IMR-90 (cell line): ENCODE data around the gene PXMP2. TPM values are rescaled to one million over a fixed set of nuclear protein-coding genes. Genes with fewer than 3 reads are reported as not detected.

Source experiments
- ATAC-seq: fragments of 200-7000 bp; cut with Tn5 transposase; 2 replicates; pipeline ENCODE4 v1.9.1; 2020; ENCODE audit warnings: low read depth, mild to moderate bottlenecking, moderate library complexity
- BruUV-seq: library from RNA; stranded (reverse); fragments of 400-500 nt; replicated peaks from 2 replicates; lab custom pipeline; 2021; lab: Mats Ljungman, UMichigan
- CTCF ChIA-PET: fragments of 300-600 bp; formaldehyde crosslinking; extraction: SDS; loops from one replicate; lab custom pipeline; 2021; ENCODE audit warnings: antibody characterized with exemption; lab: Yijun Ruan, JAX
- POLR2A ChIA-PET: fragments of 300-600 bp; sonication (Branson Sonifier 250); formaldehyde crosslinking; loops from one replicate; lab custom pipeline; 2022; ENCODE audit warnings: antibody characterized with exemption; ENCODE audit not compliant: unreplicated experiment; lab: Charles Lee
- DNase-seq: peaks from one replicate; pipeline ENCODE4 v3.0.0; 2013
- H2AFZ ChIP-seq: replicated peaks from 2 replicates; pipeline ENCODE3; 2013; ENCODE audit warnings: low read length, mild to moderate bottlenecking; ENCODE audit not compliant: poor library complexity
- H2AK5ac ChIP-seq: 2 replicates; pipeline ENCODE4 v1.6.1; 2013; ENCODE audit warnings: low read depth, low read length, inconsistent platforms
- H2AK9ac ChIP-seq: replicated peaks from 2 replicates; pipeline ENCODE3; 2013; ENCODE audit warnings: mild to moderate bottlenecking, low read depth, low read length, moderate library complexity; ENCODE audit not compliant: poor library complexity
- H2BK120ac ChIP-seq: 2 replicates; pipeline ENCODE4 v1.6.1; 2013; ENCODE audit warnings: low read depth, low read length, inconsistent platforms
- H2BK15ac ChIP-seq: 3 replicates; pipeline ENCODE4 v1.6.1; 2013; ENCODE audit warnings: low read depth, low read length, inconsistent platforms
- H2BK20ac ChIP-seq: 2 replicates; pipeline ENCODE4 v1.6.1; 2013; ENCODE audit warnings: low read depth, mild to moderate bottlenecking, inconsistent platforms, low read length, moderate library complexity
- H2BK5ac ChIP-seq: 2 replicates; pipeline ENCODE4 v1.6.1; 2013; ENCODE audit warnings: mild to moderate bottlenecking, low read depth, low read length, inconsistent platforms; ENCODE audit not compliant: poor library complexity, severe bottlenecking
- H3K14ac ChIP-seq: replicated peaks from 2 replicates; pipeline ENCODE4 v1.6.1; 2013; ENCODE audit warnings: low read depth, low read length, inconsistent platforms
- H3K18ac ChIP-seq: 2 replicates; pipeline ENCODE4 v1.6.1; 2013; ENCODE audit warnings: low read depth, low read length, control low read depth
- H3K23ac ChIP-seq: 2 replicates; pipeline ENCODE4 v1.6.1; 2013; ENCODE audit warnings: low read depth, low read length, inconsistent platforms
- H3K27ac ChIP-seq: 2 replicates; pipeline ENCODE4 v1.5.1; 2013; ENCODE audit warnings: mild to moderate bottlenecking, control low read depth, low read length; ENCODE audit not compliant: insufficient read depth
- H3K27me3 ChIP-seq: 2 replicates; pipeline ENCODE4 v1.6.1; 2013; ENCODE audit warnings: low read length; ENCODE audit not compliant: control insufficient read depth, insufficient read depth
- H3K36me3 ChIP-seq: 2 replicates; pipeline ENCODE4 v1.6.1; 2013; ENCODE audit warnings: low read length, mixed read lengths; ENCODE audit not compliant: control insufficient read depth, insufficient read depth
- H3K4ac ChIP-seq: 2 replicates; pipeline ENCODE4 v1.6.1; 2013; ENCODE audit warnings: low read depth, low read length, inconsistent platforms
- H3K4me1 ChIP-seq: 2 replicates; pipeline ENCODE4 v1.6.1; 2013; ENCODE audit warnings: low read length, mixed read lengths; ENCODE audit not compliant: control insufficient read depth, insufficient read depth
- H3K4me2 ChIP-seq: 2 replicates; pipeline ENCODE4 v1.6.1; 2013; ENCODE audit warnings: low read depth, mild to moderate bottlenecking, control low read depth, low read length, moderate library complexity
- H3K4me3 ChIP-seq: 2 replicates; pipeline ENCODE4 v1.5.1; 2013; ENCODE audit warnings: low read depth, mild to moderate bottlenecking, control low read depth, low read length, moderate library complexity; ENCODE audit not compliant: insufficient read depth
- H3K56ac ChIP-seq: 2 replicates; pipeline ENCODE4 v1.6.1; 2013; ENCODE audit warnings: low read length, inconsistent platforms; ENCODE audit not compliant: insufficient read depth; ENCODE audit errors: extremely low read depth
- H3K79me1 ChIP-seq, 2 experiments: 2 replicates each; pipeline ENCODE4 v1.6.1; 2013; ENCODE audit warnings: low read length in 2 of 2, inconsistent platforms in 1 of 2, low read depth in 1 of 2
- H3K9ac ChIP-seq: 2 replicates; pipeline ENCODE4 v1.6.1; 2013; ENCODE audit warnings: low read depth, low read length, control low read depth
- H3K9me1 ChIP-seq: 2 replicates; pipeline ENCODE4 v1.6.1; 2013; ENCODE audit warnings: low read length, inconsistent platforms; ENCODE audit not compliant: insufficient read depth
- H3K9me3 ChIP-seq: 2 replicates; pipeline ENCODE4 v1.6.1; 2013; ENCODE audit warnings: low read length; ENCODE audit not compliant: control insufficient read depth, insufficient read depth
- H4K20me1 ChIP-seq: 2 replicates; pipeline ENCODE4 v1.6.1; 2013; ENCODE audit warnings: low read length, inconsistent platforms; ENCODE audit not compliant: insufficient read depth
- H4K5ac ChIP-seq: 2 replicates; pipeline ENCODE4 v1.6.1; 2013; ENCODE audit warnings: mild to moderate bottlenecking, low read depth, low read length, control low read depth
- H4K8ac ChIP-seq, 2 experiments: 2 replicates each; pipeline ENCODE4 v1.6.1; 2013; ENCODE audit warnings: low read depth in 2 of 2, low read length in 2 of 2, control low read depth in 1 of 2, inconsistent platforms in 1 of 2
- H4K91ac ChIP-seq: 2 replicates; pipeline ENCODE4 v1.6.1; 2013; ENCODE audit warnings: low read depth, low read length, inconsistent platforms; ENCODE audit not compliant: insufficient read depth
- CEBPB ChIP-seq: IDR thresholded peaks from 2 replicates; pipeline ENCODE4 v1.6.1; 2012; ENCODE audit warnings: low read depth, low read length, improper control_type of control experiment
- CHD1 ChIP-seq: IDR thresholded peaks from 2 replicates; pipeline ENCODE4 v1.6.1; 2012; ENCODE audit warnings: low read depth, low read length, improper control_type of control experiment
- MAZ ChIP-seq: IDR thresholded peaks from 2 replicates; pipeline ENCODE4 v1.6.1; 2012; ENCODE audit warnings: low read depth, mild to moderate bottlenecking, low read length, improper control_type of control experiment, moderate library complexity, borderline replicate concordance
- POLR2A ChIP-seq: IDR thresholded peaks from 2 replicates; pipeline ENCODE4 v1.6.1; 2012; ENCODE audit warnings: mild to moderate bottlenecking, low read depth, low read length
- USF2 ChIP-seq: fragments of 150-350 bp; IDR thresholded peaks from 2 replicates; pipeline ENCODE4 v1.6.1; 2017; ENCODE audit warnings: mild to moderate bottlenecking, antibody characterized with exemption, low read length, low read depth
- WGBS, 2 experiments: methylation state at CpG; one replicate each; pipeline versions ENCODE4 v1.1.5 to v1.1.7; 2013; ENCODE audit warnings: missing lambda C conversion rate in 2 of 2; ENCODE audit not compliant: insufficient read length in 1 of 2; ENCODE audit errors: extremely low coverage in 2 of 2; 5-methylcytosine and 5-hydroxymethylcytosine counted together
- dilution Hi-C: fragments of 300-500 bp; cut with HindIII; formaldehyde crosslinking; loops from one replicate; pipeline ENCODE4 v1.14.3; 2018; ENCODE audit warnings: low sequenced_read_pairs; ENCODE audit not compliant: unreplicated experiment
- in situ Hi-C: fragments of 300-500 bp; cut with MboI; formaldehyde crosslinking; loops from 3 replicates; pipeline ENCODE4 v1.14.3; 2019; ENCODE audit warnings: low sequenced_read_pairs, inconsistent platforms, mixed read lengths
- intact Hi-C: fragments of 100-400 bp; cut with micrococcal nuclease; formaldehyde crosslinking; loops from 2 replicates; pipeline ENCODE4 v1.10.0; 2022
- polyA plus RNA-seq, 3 experiments: library from polyadenylated mRNA; depleted of rRNA; stranded (reverse); fragments of >200 nt; gene quantifications; 2 replicates each; pipeline ENCODE4 v1.2.3, GENCODE V29; 2012; ENCODE audit warnings: low replicate concordance in 1 of 3
- total RNA-seq: library from RNA; depleted of rRNA; stranded (reverse); fragments of >200 nt; gene quantifications from 2 replicates; pipeline ENCODE4 v1.2.3, GENCODE V29; 2012

Gene PXMP2
- total and polyA plus RNA-seq, 2 of the 4 experiments (the other 2 are of a cell fraction), result 10.9 to 20.1 TPM

GRCh38 chr12:132673288-132674179 is 13.9 kb upstream of the PXMP2 start:
- no peak overlapping the region for H2AFZ ChIP-seq
- no peak overlapping the region for H2BK120ac ChIP-seq
- H3K36me3 ChIP-seq, result peaks cover 41% of the 10 kb centered on the region
- no peak overlapping the region for H3K18ac ChIP-seq
- no peak overlapping the region for H4K5ac ChIP-seq
- no peaks in the 10 kb centered on the region; the same call in 1 of the 2 replicates for H4K20me1 ChIP-seq
- no peak overlapping the region for H2AK5ac ChIP-seq
- no peaks in the 10 kb centered on the region for H3K4me1 ChIP-seq
- H3K9me1 ChIP-seq, result peaks cover 6% of the 10 kb centered on the region; the same call in 1 of the 2 replicates
- no peak overlapping the region for H3K23ac ChIP-seq
- H3K27ac ChIP-seq, result no peak overlapping the region
- ChIA-PET POLR2A (no interaction called here), CTCF (no interaction called here)
- H3K4ac ChIP-seq, result no peak overlapping the region
- no peak overlapping the region for H2BK15ac ChIP-seq
- H4K8ac ChIP-seq, result no peak overlapping the region
- in situ Hi-C loops (no loop called here), intact Hi-C loops (no loop called here), dilution Hi-C loops (no loop called here)
- no peak for TF ChIP-seq MAZ
- no peak for TF ChIP-seq CEBPB
- no peak for TF ChIP-seq USF2
- no peak for TF ChIP-seq POLR2A
- TF ChIP-seq CHD1, result no peak
- H2BK5ac ChIP-seq, result no peak overlapping the region
- peak overlapping the region; percentile 65 for H2AK9ac ChIP-seq
- H3K14ac ChIP-seq, result no peak overlapping the region
- no TSS peak for BruUV-seq
- H3K79me1 ChIP-seq, result no peaks in the 10 kb centered on the region; a peak in 1 of 4 replicates
- H3K9me3 ChIP-seq, result no peaks in the 10 kb centered on the region
- no peaks in the 10 kb centered on the region for H3K27me3 ChIP-seq
- no peak overlapping the region for H2BK20ac ChIP-seq
- WGBS, 2 experiments, result 97% methylated on average over 12 of the region's 27 CpGs; no CpG with 5 or more reads in 1 of the 2 experiments
- no peak for DNase-seq
- no peak overlapping the region for H4K91ac ChIP-seq
- H3K4me2 ChIP-seq, result no peak overlapping the region
- no peak overlapping the region for H3K9ac ChIP-seq
- no peak for ATAC-seq
- no peak overlapping the region for H3K56ac ChIP-seq
- H3K4me3 ChIP-seq, result no peak overlapping the region
